K562 (cell line): ENCODE results near the gene CRNKL1. TPM values are rescaled to one million over a fixed set of nuclear protein-coding genes. Genes with fewer than 3 reads are reported as not detected.

Experiments used
- FOXJ3 ChIP-seq: sonication (generic); formaldehyde crosslinking; IDR thresholded peaks from 2 replicates; pipeline ENCODE4 v1.4.0; 2020; ENCODE audit warnings: mild to moderate bottlenecking, missing genetic modification reagents
- GTF2F1 ChIP-seq: IDR thresholded peaks from 2 replicates; pipeline ENCODE4 v1.6.1; 2011; ENCODE audit warnings: low read depth, low read length, improper control_type of control experiment
- HMGN3 ChIP-seq: IDR thresholded peaks from 2 replicates; pipeline ENCODE4 v1.6.1; 2011; ENCODE audit warnings: borderline replicate concordance, low read depth, mild to moderate bottlenecking, mixed read lengths, low read length; ENCODE audit not compliant: insufficient read length; ENCODE audit errors: extremely low read depth
- JUND ChIP-seq, 2 experiments: IDR thresholded peaks; 2 replicates in 1 of 2; 3 replicates in 1 of 2; pipeline ENCODE4 v1.6.1; 2011; ENCODE audit warnings: borderline replicate concordance in 2 of 2, low read depth in 2 of 2, low read length in 2 of 2, improper control_type of control experiment in 1 of 2, missing biosample characterization in 1 of 2, missing genetic modification characterization in 1 of 2, missing genetic modification reagents in 1 of 2
- MEIS2 ChIP-seq: fragments of 450-650 bp; IDR thresholded peaks from 2 replicates; pipeline ENCODE4 v1.6.1; 2014; ENCODE audit warnings: mild to moderate bottlenecking; ENCODE audit not compliant: partially characterized antibody
- MTA2 ChIP-seq: fragments of 450-650 bp; IDR thresholded peaks from 2 replicates; pipeline ENCODE4 v1.6.1; 2016; ENCODE audit warnings: low read depth
- MXI1 ChIP-seq: IDR thresholded peaks from 2 replicates; pipeline ENCODE4 v1.6.1; 2011; ENCODE audit warnings: low read depth, mild to moderate bottlenecking, improper control_type of control experiment, low read length
- NCOA6 ChIP-seq: fragments of 450-650 bp; IDR thresholded peaks from 2 replicates; pipeline ENCODE4 v1.6.1; 2017; ENCODE audit warnings: mild to moderate bottlenecking
- NEUROD1 ChIP-seq: fragments of 150-350 bp; IDR thresholded peaks from 2 replicates; pipeline ENCODE4 v1.6.1; 2014; ENCODE audit warnings: borderline replicate concordance, low read length, low read depth; ENCODE audit not compliant: partially characterized antibody
- PHF8 ChIP-seq: fragments of 200-600 bp; sonication (generic); IDR thresholded peaks from 2 replicates; pipeline ENCODE4 v1.6.1; 2012; ENCODE audit warnings: mixed run types, mild to moderate bottlenecking, inconsistent platforms, low read length, moderate library complexity, borderline replicate concordance
- POLR2AphosphoS5 ChIP-seq: IDR thresholded peaks from 2 replicates; pipeline ENCODE4 v1.6.1; 2011; ENCODE audit warnings: mild to moderate bottlenecking, low read depth, low read length, moderate library complexity; ENCODE audit not compliant: control insufficient read depth, insufficient read depth
- POLR2G ChIP-seq: fragments of 200-400 bp; formaldehyde crosslinking; IDR thresholded peaks from 2 replicates; pipeline ENCODE4 v1.6.1; 2017; ENCODE audit warnings: low read depth, mild to moderate bottlenecking, antibody characterized with exemption, low read length, moderate library complexity
- RB1 ChIP-seq: fragments of 450-650 bp; IDR thresholded peaks from 2 replicates; pipeline ENCODE4 v1.6.1; 2017; ENCODE audit warnings: low read depth, mild to moderate bottlenecking
- RBFOX2 ChIP-seq: fragments of 200-400 bp; formaldehyde crosslinking; IDR thresholded peaks from 2 replicates; pipeline ENCODE4 v1.6.1; 2017; ENCODE audit warnings: low read depth, mild to moderate bottlenecking, low read length, moderate library complexity
- SMARCE1 ChIP-seq: fragments of 450-650 bp; IDR thresholded peaks from 2 replicates; pipeline ENCODE4 v1.7.1; 2016; ENCODE audit warnings: mild to moderate bottlenecking
- SOX6 ChIP-seq: fragments of 450-650 bp; IDR thresholded peaks from 2 replicates; pipeline ENCODE4 v1.6.1; 2014; ENCODE audit warnings: mild to moderate bottlenecking
- TAF15 ChIP-seq: fragments of 200-400 bp; formaldehyde crosslinking; IDR thresholded peaks from 2 replicates; pipeline ENCODE4 v1.6.1; 2017; ENCODE audit warnings: mild to moderate bottlenecking, low read depth, low read length, moderate library complexity
- TBL1XR1 ChIP-seq, 2 experiments: IDR thresholded peaks; 2 replicates each; pipeline ENCODE4 v1.6.1; 2012; ENCODE audit warnings: improper control_type of control experiment in 2 of 2, low read length in 2 of 2, mild to moderate bottlenecking in 1 of 2
- TGIF2 ChIP-seq: sonication (generic); formaldehyde crosslinking; IDR thresholded peaks from 2 replicates; pipeline ENCODE4 v1.8.1; 2022; ENCODE audit warnings: mild to moderate bottlenecking, missing genetic modification reagents, moderate library complexity
- ZBTB5 ChIP-seq: fragments of 450-650 bp; IDR thresholded peaks from 2 replicates; pipeline ENCODE4 v1.6.1; 2017; ENCODE audit warnings: antibody characterized with exemption
- ZNF282 ChIP-seq: sonication (generic); formaldehyde crosslinking; IDR thresholded peaks from 2 replicates; pipeline ENCODE4 v1.8.1; 2023; ENCODE audit warnings: missing genetic modification reagents
- polyA plus RNA-seq, 8 experiments: library from polyadenylated mRNA; depleted of rRNA in 4 of 8; stranded (reverse) in 5 of 8; unstranded in 3 of 8; fragments of >200 nt; fragmentation: Nextera tagmentation in 2 of 8; fragmentation: Illumina TruSeq in 1 of 8; extraction: Ambion mirVana in 2 of 8; extraction: Trizol in 1 of 8; gene quantifications; 2 replicates each; pipeline versions ENCODE4 v1.2.1 to v1.2.3, GENCODE V29; 2011 to 2014; ENCODE audit warnings: inconsistent platforms in 1 of 8, missing spikeins in 1 of 8
- total RNA-seq, 7 experiments: library from RNA; depleted of rRNA in 6 of 7; stranded (reverse); fragments of >200 nt in 6 of 7; fragmentation: Illumina TruSeq in 2 of 7; extraction: Trizol in 2 of 7; gene quantifications; 2 replicates each; pipeline versions ENCODE4 v1.2.1 to v1.2.3, GENCODE V29; 2011 to 2021; ENCODE audit warnings: low replicate concordance in 1 of 7
- TF ChIP-seq, protein P1 (sequence below), 3 experiments: fragments of 200-800 bp in 1 of 3; fragments of 250-450 bp in 1 of 3; fragments of 450-650 bp in 1 of 3; sonication (Bioruptor Pico) in 1 of 3; sonication (Bioruptor generic) in 1 of 3; formaldehyde crosslinking in 1 of 3; IDR thresholded peaks; 2 replicates each; pipeline versions ENCODE4 v1.6.1 to v1.8.0; 2016 to 2022; ENCODE audit warnings: mild to moderate bottlenecking in 2 of 3, missing genetic modification characterization in 2 of 3, missing compliant biosample characterization in 1 of 3, moderate library complexity in 1 of 3

The CRNKL1 gene
- total and polyA plus RNA-seq, 9 of the 15 experiments (the other 6 are each of a cell fraction or from before 2014, with no cell fraction given) = 8.1 to 17.0 (median 11.7) TPM

DNA sequence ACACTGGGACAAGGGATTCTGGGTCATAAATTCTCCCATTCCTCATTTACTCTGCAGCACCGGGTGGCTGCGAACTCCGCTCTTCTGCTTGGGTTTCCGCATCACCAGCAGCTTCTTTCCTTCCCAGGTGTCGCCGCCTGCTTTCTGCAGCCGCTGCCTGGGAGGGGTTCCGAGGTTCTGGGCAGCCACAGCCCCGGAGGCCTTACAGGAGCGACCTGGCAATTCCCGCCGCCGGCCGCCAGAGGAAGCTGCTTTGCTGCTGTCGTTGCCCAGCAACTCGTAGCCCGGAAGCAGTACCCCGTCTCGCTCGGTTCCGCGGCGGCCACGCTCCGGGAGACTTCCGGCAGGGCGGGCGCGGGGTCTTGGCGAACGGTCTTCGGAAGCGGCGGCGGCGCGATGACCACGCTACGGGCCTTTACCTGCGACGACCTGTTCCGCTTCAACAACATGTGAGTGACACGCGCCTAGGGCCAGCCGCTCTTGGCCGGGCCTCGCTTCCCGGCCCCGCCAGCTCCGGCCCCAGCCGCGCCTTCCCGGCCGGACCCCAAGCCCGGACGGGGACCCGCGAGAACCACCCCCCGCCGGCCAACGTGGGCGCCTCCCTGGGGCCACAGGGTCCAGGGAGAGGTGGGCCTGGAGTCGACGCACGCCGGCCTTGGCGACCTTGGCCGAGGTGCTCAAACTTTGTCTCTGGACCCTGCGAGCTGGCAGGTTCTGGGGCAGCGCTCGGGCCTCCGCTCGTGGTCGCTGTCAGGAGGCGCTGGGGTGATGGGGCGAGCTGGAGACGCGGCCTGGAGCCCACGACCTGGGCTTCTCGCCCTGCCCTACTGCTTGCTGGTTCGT is 35.0 kb downstream of the CRNKL1 start, which contains the start of gene NAA20 (continued):
- TF ChIP-seq POLR2AphosphoS5 (no peak), MEIS2 (no peak), RBFOX2 (peak; percentile 80), JUND (IDR thresholded peaks at IDR 0.05; ENCODE audit: borderline replicate concordance, low read depth, low read length) (peak; percentile 24; the same call in 1 of the 2 replicates), JUND (tag; IDR thresholded peaks at IDR 0.05; ENCODE audit: borderline replicate concordance, low read depth, low read length) (no peak), SOX6 (no peak), ZBTB5 (no peak), GTF2F1 (no peak), SMARCE1 (no peak), NEUROD1 (peak; percentile 24), TBL1XR1 (IDR thresholded peaks at IDR 0.05; ENCODE audit: low read length in 2 of 2) (no peak), RB1 (peak; percentile 84; the same call in 1 of the 2 replicates), PHF8 (peak; percentile 72; the same call in 1 of the 2 replicates), MTA2 (peak; percentile 41; the same call in 1 of the 2 replicates), MXI1 (0 out of 2 replicates have a peak, but pooled peaks have one; percentile 59), FOXJ3 (CRISPR knock-in tag) (no peak), TAF15 (no peak), POLR2G (peak; percentile 79), HMGN3 (peak; percentile 36), TGIF2 (CRISPR knock-in tag) (no peak), NCOA6 (no peak), ZNF282 (CRISPR knock-in tag) (no peak)
- TF ChIP-seq, protein P1, sequence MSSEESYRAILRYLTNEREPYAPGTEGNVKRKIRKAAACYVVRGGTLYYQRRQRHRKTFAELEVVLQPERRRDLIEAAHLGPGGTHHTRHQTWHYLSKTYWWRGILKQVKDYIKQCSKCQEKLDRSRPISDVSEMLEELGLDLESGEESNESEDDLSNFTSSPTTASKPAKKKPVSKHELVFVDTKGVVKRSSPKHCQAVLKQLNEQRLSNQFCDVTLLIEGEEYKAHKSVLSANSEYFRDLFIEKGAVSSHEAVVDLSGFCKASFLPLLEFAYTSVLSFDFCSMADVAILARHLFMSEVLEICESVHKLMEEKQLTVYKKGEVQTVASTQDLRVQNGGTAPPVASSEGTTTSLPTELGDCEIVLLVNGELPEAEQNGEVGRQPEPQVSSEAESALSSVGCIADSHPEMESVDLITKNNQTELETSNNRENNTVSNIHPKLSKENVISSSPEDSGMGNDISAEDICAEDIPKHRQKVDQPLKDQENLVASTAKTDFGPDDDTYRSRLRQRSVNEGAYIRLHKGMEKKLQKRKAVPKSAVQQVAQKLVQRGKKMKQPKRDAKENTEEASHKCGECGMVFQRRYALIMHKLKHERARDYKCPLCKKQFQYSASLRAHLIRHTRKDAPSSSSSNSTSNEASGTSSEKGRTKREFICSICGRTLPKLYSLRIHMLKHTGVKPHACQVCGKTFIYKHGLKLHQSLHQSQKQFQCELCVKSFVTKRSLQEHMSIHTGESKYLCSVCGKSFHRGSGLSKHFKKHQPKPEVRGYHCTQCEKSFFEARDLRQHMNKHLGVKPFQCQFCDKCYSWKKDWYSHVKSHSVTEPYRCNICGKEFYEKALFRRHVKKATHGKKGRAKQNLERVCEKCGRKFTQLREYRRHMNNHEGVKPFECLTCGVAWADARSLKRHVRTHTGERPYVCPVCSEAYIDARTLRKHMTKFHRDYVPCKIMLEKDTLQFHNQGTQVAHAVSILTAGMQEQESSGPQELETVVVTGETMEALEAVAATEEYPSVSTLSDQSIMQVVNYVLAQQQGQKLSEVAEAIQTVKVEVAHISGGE (CRISPR knock-in tag; IDR thresholded peaks at IDR 0.05) = peak; percentile 92 to 99 (median 98)
